ELF-1 (cell line): Measurements from ENCODE around the gene PRMT3.
A peak's percentile ranks its signal among the peaks of the same experiment; 100 is the strongest.
"Not testable (repeated sequence)": the region's sequence is repeated elsewhere in the genome, so short reads cannot be mapped to it uniquely, and the experiment has no call there.

Experiments
- DNase-seq: peaks from one replicate; pipeline ENCODE4 v3.0.0-alpha.2; 2016; ENCODE audit warnings: low read depth, low spot score

Gene PRMT3

GRCh38 chr11:20387261-20388095, at the start of gene PRMT3:
Gene PRMT3 (plus strand): TSS chr11:20387716. CDS start chr11:20387747, 31 bp downstream.
- peak; percentile 98 for DNase-seq

- peak; percentile 91 for DNase-seq
Observed at GRCh38 chr11:20342347-20343141, 45.0 kb upstream of the PRMT3 start.

- DNase-seq = no peak
Observed at GRCh38 chr11:20351136-20351535, 36.4 kb upstream of the PRMT3 start.

- no peak for DNase-seq
Observed at GRCh38 chr11:20351751-20352262, 35.7 kb upstream of the PRMT3 start.

- peak; percentile 34 for DNase-seq
Observed at GRCh38 chr11:20353829-20354434, 33.6 kb upstream of the PRMT3 start.

GRCh38 chr11:20355221-20356219, 32.0 kb upstream of the PRMT3 start:
- DNase-seq = no peak

GRCh38 chr11:20357150-20357549, 30.4 kb upstream of the PRMT3 start:
- no peak for DNase-seq

- DNase-seq = no peak
Observed at GRCh38 chr11:20360650-20361049, 26.9 kb upstream of the PRMT3 start.

GRCh38 chr11:20362481-20362880, 25.0 kb upstream of the PRMT3 start:
- DNase-seq = no peak

- DNase-seq = no peak
Observed at GRCh38 chr11:20363149-20363499, 24.4 kb upstream of the PRMT3 start.

GRCh38 chr11:20363500-20364340, 23.8 kb upstream of the PRMT3 start, which contains the start of gene HTATIP2:
Gene HTATIP2 (plus strand): TSS chr11:20363714. CDS start chr11:20364238, 524 bp downstream.
- peak; percentile 80 for DNase-seq

- peak; percentile 27 for DNase-seq
Observed at GRCh38 chr11:20364341-20364792, 23.1 kb upstream of the PRMT3 start.

- not testable (repeated sequence) for DNase-seq
Observed at GRCh38 chr11:20365465-20365864, 22.1 kb upstream of the PRMT3 start.

- no peak for DNase-seq
Observed at GRCh38 chr11:20367313-20367948, 20.1 kb upstream of the PRMT3 start.

- no peak for DNase-seq
Observed at GRCh38 chr11:20368438-20368837, 19.1 kb upstream of the PRMT3 start.

GRCh38 chr11:20369826-20370225, 17.7 kb upstream of the PRMT3 start:
- no peak for DNase-seq

- no peak for DNase-seq
Observed at GRCh38 chr11:20372081-20372626, 15.4 kb upstream of the PRMT3 start.

GRCh38 chr11:20373147-20373546, 14.4 kb upstream of the PRMT3 start:
- no peak for DNase-seq
